GM13976 (cell line): ENCODE data around the gene BCL2L12.

Source experiments
- DNase-seq: peaks from one replicate; pipeline ENCODE4 v3.0.0; 2012; ENCODE audit warnings: low spot score
- in situ Hi-C: fragments of 300-500 bp; cut with MboI; formaldehyde crosslinking; loops from one replicate; pipeline ENCODE4 v1.12.0; 2022; ENCODE audit warnings: low sequenced_read_pairs, mixed read lengths, inconsistent platforms; ENCODE audit not compliant: unreplicated experiment
- TF ChIP-seq, protein P1 (sequence below): IDR thresholded peaks from 2 replicates; pipeline ENCODE4 v1.5.1; 2012; ENCODE audit warnings: borderline replicate concordance, mild to moderate bottlenecking; ENCODE audit not compliant: insufficient read depth; ENCODE audit errors: extremely low read depth, missing control alignments, control extremely low read depth

BCL2L12 gene

DNA sequence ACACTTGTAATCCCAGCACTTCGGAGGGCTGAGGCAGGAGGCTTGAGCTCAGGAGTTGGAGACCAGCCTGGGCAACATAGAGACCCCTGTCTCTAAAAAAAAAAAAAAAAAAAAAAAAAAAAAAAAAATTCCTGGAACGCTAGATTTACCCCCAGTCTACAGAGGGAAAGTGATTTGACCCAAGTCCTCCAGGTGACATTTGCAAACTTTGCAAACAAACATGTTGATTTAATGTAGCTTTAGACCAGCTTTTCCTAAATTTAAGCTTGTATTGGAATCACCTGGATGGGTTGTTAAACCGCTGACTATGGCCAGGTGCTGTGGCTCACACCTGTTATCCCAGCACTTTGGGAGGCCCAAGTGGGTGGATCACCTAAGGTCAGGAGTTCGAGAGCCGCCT, 33.6 kb downstream of the BCL2L12 start:
- TF ChIP-seq, protein P1, sequence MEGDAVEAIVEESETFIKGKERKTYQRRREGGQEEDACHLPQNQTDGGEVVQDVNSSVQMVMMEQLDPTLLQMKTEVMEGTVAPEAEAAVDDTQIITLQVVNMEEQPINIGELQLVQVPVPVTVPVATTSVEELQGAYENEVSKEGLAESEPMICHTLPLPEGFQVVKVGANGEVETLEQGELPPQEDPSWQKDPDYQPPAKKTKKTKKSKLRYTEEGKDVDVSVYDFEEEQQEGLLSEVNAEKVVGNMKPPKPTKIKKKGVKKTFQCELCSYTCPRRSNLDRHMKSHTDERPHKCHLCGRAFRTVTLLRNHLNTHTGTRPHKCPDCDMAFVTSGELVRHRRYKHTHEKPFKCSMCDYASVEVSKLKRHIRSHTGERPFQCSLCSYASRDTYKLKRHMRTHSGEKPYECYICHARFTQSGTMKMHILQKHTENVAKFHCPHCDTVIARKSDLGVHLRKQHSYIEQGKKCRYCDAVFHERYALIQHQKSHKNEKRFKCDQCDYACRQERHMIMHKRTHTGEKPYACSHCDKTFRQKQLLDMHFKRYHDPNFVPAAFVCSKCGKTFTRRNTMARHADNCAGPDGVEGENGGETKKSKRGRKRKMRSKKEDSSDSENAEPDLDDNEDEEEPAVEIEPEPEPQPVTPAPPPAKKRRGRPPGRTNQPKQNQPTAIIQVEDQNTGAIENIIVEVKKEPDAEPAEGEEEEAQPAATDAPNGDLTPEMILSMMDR, result no peak
- DNase-seq, result no peak
- in situ Hi-C loops, result no loop called here

DNA sequence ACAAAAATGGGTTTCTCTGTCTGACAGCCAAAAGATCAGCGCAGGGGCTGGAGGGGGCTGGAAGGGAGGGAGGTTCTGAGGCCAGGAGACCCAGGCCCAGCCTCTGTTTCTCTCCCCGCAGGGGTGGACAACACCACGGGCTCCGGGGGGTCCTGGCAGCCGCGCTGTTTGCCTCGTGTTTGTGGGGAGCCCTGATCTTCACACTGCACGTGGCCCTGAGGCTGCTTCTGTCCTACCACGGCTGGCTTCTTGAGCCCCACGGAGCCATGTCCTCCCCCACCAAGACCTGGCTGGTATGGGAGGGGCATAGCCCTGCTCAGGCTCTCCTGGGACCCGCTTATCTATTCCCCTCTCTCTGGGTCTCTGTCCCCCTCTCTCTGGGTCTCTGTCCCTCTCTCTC, 34.8 kb downstream of the BCL2L12 start:
- in situ Hi-C loops, result no loop called here
- DNase-seq, result no peak
- TF ChIP-seq, protein P1, result no peak

DNA sequence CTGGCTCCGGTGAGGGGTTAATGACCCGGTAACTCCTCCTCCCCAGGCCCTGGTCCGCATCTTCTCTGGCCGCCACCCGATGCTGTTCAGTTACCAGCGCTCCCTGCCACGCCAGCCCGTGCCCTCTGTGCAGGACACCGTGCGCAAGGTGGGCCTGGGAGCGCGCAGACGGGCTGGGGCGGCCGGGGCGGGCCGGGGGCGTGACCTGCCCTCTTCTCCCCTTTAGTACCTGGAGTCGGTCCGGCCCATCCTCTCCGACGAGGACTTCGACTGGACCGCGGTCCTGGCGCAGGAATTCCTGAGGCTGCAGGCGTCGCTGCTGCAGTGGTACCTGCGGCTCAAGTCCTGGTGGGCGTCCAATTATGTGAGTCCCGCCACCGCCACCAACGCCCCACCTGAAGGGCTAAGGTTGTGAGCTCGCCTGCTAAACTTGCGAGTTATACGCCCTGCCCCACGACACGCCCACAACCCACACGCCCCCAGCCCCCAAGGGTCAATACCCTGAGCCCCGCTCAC, 35.6 kb downstream of the BCL2L12 start:
- DNase-seq, result no peak
- in situ Hi-C loops, result no loop called here
- TF ChIP-seq, protein P1, result no peak

DNA sequence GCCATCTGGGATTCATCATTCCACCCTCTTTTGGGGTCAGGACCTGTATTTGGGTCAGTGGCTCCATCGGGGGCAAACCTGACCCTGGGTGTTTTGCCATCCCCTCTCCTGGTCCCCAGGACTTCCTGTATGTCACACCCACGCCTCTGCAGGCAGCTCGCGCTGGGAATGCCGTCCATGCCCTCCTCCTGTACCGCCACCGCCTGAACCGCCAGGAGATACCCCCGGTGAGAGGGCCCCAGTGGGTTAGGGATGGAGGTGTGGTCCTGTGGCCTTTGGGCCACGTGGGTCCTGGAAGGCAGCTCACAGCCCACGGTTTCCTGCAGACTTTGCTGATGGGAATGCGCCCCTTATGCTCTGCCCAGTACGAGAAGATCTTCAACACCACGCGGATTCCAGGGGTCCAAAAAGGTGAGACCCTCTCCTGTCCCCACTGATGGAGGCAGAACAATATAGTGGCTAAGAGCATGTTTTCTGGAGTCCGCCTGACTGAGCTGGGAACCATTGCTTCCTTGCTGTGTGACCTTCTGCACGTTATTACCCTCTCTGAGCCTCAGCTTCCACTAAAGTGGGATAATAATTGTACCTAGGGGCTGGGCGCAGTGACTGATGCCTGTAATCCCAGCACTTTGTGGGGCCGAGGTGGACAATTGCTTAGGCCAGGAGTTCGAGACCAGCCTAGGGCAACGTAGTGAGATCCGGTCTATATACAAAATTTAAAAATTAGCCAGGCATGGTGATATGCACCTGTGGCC, 39.3 kb downstream of the BCL2L12 start:
- no peak for DNase-seq
- in situ Hi-C loops, result no loop called here
- TF ChIP-seq, protein P1, result no peak

DNA sequence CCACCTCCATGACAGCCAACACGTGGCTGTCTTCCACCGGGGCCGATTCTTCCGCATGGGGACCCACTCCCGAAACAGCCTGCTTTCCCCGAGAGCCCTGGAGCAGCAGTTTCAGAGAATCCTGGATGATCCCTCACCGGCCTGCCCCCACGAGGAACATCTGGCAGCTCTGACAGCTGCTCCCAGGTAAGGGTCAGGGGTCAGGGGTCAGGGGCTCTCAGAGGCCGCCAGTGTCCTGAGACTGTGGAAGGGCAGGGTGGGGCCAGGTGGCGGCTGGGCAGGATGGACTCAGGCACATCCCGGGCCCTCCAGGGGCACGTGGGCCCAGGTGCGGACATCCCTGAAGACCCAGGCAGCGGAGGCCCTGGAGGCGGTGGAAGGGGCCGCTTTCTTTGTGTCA, 40.2 kb downstream of the BCL2L12 start:
- in situ Hi-C loops, result no loop called here
- DNase-seq, result no peak
- TF ChIP-seq, protein P1, result no peak

DNA sequence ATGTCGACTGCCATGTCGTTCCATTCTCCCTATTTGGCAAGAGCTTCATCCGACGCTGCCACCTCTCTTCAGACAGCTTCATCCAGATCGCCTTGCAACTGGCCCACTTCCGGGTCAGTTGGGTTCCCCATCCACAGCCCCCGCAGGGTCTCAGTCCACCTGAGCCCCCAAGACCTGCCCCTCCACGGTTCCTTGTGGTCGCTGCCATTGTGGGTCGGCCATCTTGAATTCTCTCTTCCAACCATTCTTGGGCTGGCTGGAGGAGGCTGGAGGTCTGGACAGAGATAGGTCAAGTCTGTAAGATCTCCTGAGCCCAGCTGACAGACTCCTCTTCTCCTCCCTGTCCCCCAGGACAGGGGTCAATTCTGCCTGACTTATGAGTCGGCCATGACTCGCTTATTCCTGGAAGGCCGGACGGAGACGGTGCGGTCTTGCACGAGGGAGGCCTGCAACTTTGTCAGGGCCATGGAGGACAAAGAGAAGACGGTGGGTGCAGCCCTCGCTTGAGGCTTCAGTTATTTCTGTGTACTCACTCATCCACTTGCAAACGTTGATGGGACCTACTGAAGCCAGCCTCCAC, 44.7 kb downstream of the BCL2L12 start:
- TF ChIP-seq, protein P1, result no peak
- in situ Hi-C loops, result no loop called here
- no peak for DNase-seq
